H1 (cell line): Measurements from ENCODE around the gene TMIGD1. TPM values are rescaled to one million over a fixed set of nuclear protein-coding genes. Genes with fewer than 3 reads are reported as not detected.

Source experiments
- CTCF ChIA-PET: fragments of 300-600 bp; sonication (Branson Sonifier 250); formaldehyde crosslinking; loops from one replicate; lab custom pipeline; 2021; ENCODE audit not compliant: partially characterized antibody; lab: Charles Lee
- POLR2A ChIA-PET: fragments of 300-600 bp; sonication (Branson Sonifier 250); formaldehyde crosslinking; loops from one replicate; lab custom pipeline; 2021; ENCODE audit warnings: inconsistent platforms; ENCODE audit not compliant: partially characterized antibody; lab: Charles Lee
- DNase-seq, 2 experiments: peaks; one replicate each; pipeline versions ENCODE4 v3.0.0 to v3.0.0-alpha.2; 2010 to 2022; ENCODE audit warnings: low spot score in 2 of 2, low read depth in 1 of 2, mixed read lengths in 1 of 2
- FAIRE-seq: peaks from 2 replicates; lab custom pipeline; 2011; peaks lifted over from hg19 to GRCh38; lab: Jason Lieb, UNC
- H2AFZ ChIP-seq: 2 replicates; pipeline ENCODE4 v1.8.1; 2012; ENCODE audit warnings: low read length, inconsistent platforms
- H2AK5ac ChIP-seq: 2 replicates; pipeline ENCODE4 v1.6.1; 2013; ENCODE audit warnings: low read depth, low read length
- H2BK120ac ChIP-seq: replicated peaks from 2 replicates; pipeline ENCODE3; 2013; ENCODE audit warnings: low read depth, low read length, inconsistent platforms
- H2BK12ac ChIP-seq: 2 replicates; pipeline ENCODE4 v1.6.1; 2013; ENCODE audit warnings: low read depth, low read length
- H2BK15ac ChIP-seq: 2 replicates; pipeline ENCODE4 v1.6.1; 2013; ENCODE audit warnings: low read length
- H2BK20ac ChIP-seq: 2 replicates; pipeline ENCODE4 v1.6.1; 2013; ENCODE audit warnings: low read length
- H2BK5ac ChIP-seq: 2 replicates; pipeline ENCODE4 v1.6.1; 2013; ENCODE audit warnings: low read depth, low read length
- H3K14ac ChIP-seq: 2 replicates; pipeline ENCODE4 v1.6.1; 2013; ENCODE audit warnings: inconsistent platforms; ENCODE audit not compliant: insufficient read length
- H3K18ac ChIP-seq: 2 replicates; pipeline ENCODE4 v1.6.1; 2013; ENCODE audit warnings: low read length; ENCODE audit errors: extremely low read depth
- H3K23ac ChIP-seq: 2 replicates; pipeline ENCODE4 v1.6.1; 2013; ENCODE audit warnings: inconsistent platforms; ENCODE audit not compliant: insufficient read length
- H3K23me2 ChIP-seq: 2 replicates; pipeline ENCODE4 v1.6.1; 2013; ENCODE audit warnings: low read depth, low read length
- H3K27ac ChIP-seq: 2 replicates; pipeline ENCODE4 v1.6.1; 2011; ENCODE audit warnings: low read depth, low read length, inconsistent platforms
- H3K27me3 ChIP-seq, 4 experiments: replicated peaks in 1 of 4; 1 replicate in 1 of 4; 2 replicates in 3 of 4; pipeline versions ENCODE4 v1.6.1 to v1.8.1; 2011 to 2013; ENCODE audit warnings: low read length in 3 of 4, mild to moderate bottlenecking in 3 of 4, inconsistent platforms in 2 of 4, mixed read lengths in 2 of 4, moderate library complexity in 1 of 4; ENCODE audit not compliant: control insufficient read depth in 3 of 4, insufficient read depth in 3 of 4; ENCODE audit errors: extremely low read depth in 1 of 4
- H3K36me3 ChIP-seq, 4 experiments: 2 replicates each; pipeline versions ENCODE4 v1.6.1 to v1.8.1; 2011 to 2013; ENCODE audit warnings: mild to moderate bottlenecking in 4 of 4, low read length in 3 of 4, moderate library complexity in 2 of 4, control low read depth in 1 of 4, inconsistent platforms in 1 of 4; ENCODE audit not compliant: insufficient read depth in 4 of 4, control insufficient read depth in 2 of 4
- H3K4ac ChIP-seq: replicated peaks from 2 replicates; pipeline ENCODE3; 2013; ENCODE audit warnings: low read length, low read depth, mixed read lengths, inconsistent platforms; ENCODE audit not compliant: insufficient read length
- H3K4me1 ChIP-seq, 4 experiments: replicated peaks in 1 of 4; 1 replicate in 1 of 4; 2 replicates in 3 of 4; pipeline versions ENCODE4 v1.6.1 to v1.8.1; 2011 to 2013; ENCODE audit warnings: low read length in 3 of 4, inconsistent platforms in 2 of 4, mixed read lengths in 1 of 4; ENCODE audit not compliant: insufficient read depth in 4 of 4, control insufficient read depth in 3 of 4
- H3K4me2 ChIP-seq, 2 experiments: 2 replicates each; pipeline versions ENCODE4 v1.6.1 to v1.8.1; 2011 to 2013; ENCODE audit warnings: low read depth in 2 of 2, low read length in 2 of 2, control low read depth in 1 of 2, inconsistent platforms in 1 of 2, mild to moderate bottlenecking in 1 of 2; ENCODE audit not compliant: insufficient read depth in 1 of 2
- H3K4me3 ChIP-seq, 4 experiments: fragments of 200-600, 300-600 bp in 1 of 4; sonication (generic), shearing (Covaris generic), sonication (Bioruptor Twin) in 1 of 4; 2 replicates each; pipeline versions ENCODE4 v1.5.1 to v1.8.1; 2011 to 2016; ENCODE audit warnings: low read length in 4 of 4, low read depth in 3 of 4, control low read depth in 2 of 4, inconsistent platforms in 2 of 4, mild to moderate bottlenecking in 2 of 4, mixed read lengths in 1 of 4, moderate library complexity in 1 of 4; ENCODE audit not compliant: insufficient read depth in 2 of 4; ENCODE audit errors: extremely low read depth in 1 of 4
- H3K56ac ChIP-seq: replicated peaks from 2 replicates; pipeline ENCODE3; 2013; ENCODE audit warnings: low read depth, mild to moderate bottlenecking, mixed read lengths, low read length, inconsistent platforms; ENCODE audit not compliant: insufficient read length
- H3K79me1 ChIP-seq: 2 replicates; pipeline ENCODE4 v1.6.1; 2013; ENCODE audit warnings: low read depth, low read length, control low read depth
- H3K79me2 ChIP-seq, 2 experiments: 2 replicates each; pipeline versions ENCODE4 v1.6.1 to v1.8.1; 2012 to 2013; ENCODE audit warnings: low read length in 2 of 2, mild to moderate bottlenecking in 2 of 2, inconsistent platforms in 1 of 2; ENCODE audit not compliant: insufficient read depth in 2 of 2, control insufficient read depth in 1 of 2
- H3K9ac ChIP-seq, 4 experiments: replicated peaks in 1 of 4; 1 replicate in 1 of 4; 2 replicates in 3 of 4; pipeline versions ENCODE4 v1.6.1 to v1.8.1; 2011 to 2013; ENCODE audit warnings: low read depth in 3 of 4, low read length in 3 of 4, control low read depth in 2 of 4, mild to moderate bottlenecking in 2 of 4, moderate library complexity in 2 of 4, inconsistent platforms in 1 of 4; ENCODE audit errors: extremely low read depth in 1 of 4
- H3K9me3 ChIP-seq, 2 experiments: 2 replicates each; pipeline versions ENCODE4 v1.6.1 to v1.8.1; 2012 to 2013; ENCODE audit warnings: mild to moderate bottlenecking in 2 of 2, moderate library complexity in 2 of 2, control low read depth in 1 of 2, inconsistent platforms in 1 of 2, low read depth in 1 of 2, low read length in 1 of 2, mixed read lengths in 1 of 2; ENCODE audit not compliant: insufficient read depth in 2 of 2
- H4K20me1 ChIP-seq, 2 experiments: replicated peaks in 1 of 2; 2 replicates each; pipeline versions ENCODE3 to v1.8.1; 2011 to 2013; ENCODE audit warnings: inconsistent platforms in 2 of 2, low read length in 2 of 2, mild to moderate bottlenecking in 1 of 2; ENCODE audit not compliant: insufficient read depth in 2 of 2, control insufficient read depth in 1 of 2
- H4K5ac ChIP-seq: 2 replicates; pipeline ENCODE4 v1.6.1; 2013; ENCODE audit warnings: low read length, low read depth, mixed read lengths, inconsistent platforms; ENCODE audit not compliant: insufficient read length
- H4K8ac ChIP-seq: 2 replicates; pipeline ENCODE4 v1.8.0; 2013; ENCODE audit warnings: mild to moderate bottlenecking, moderate library complexity, low read length, inconsistent platforms; ENCODE audit not compliant: insufficient read depth; ENCODE audit errors: extremely low read depth
- H4K91ac ChIP-seq: replicated peaks from 2 replicates; pipeline ENCODE3; 2013; ENCODE audit warnings: low read length, mixed read lengths, inconsistent platforms; ENCODE audit not compliant: insufficient read length
- BACH1 ChIP-seq: IDR thresholded peaks from 2 replicates; pipeline ENCODE4 v1.6.1; 2012; ENCODE audit warnings: low read length, improper control_type of control experiment
- BCL11A ChIP-seq, 2 experiments: IDR thresholded peaks; one replicate each; pipeline ENCODE4 v1.6.1; 2011; ENCODE audit warnings: low read depth in 2 of 2, low read length in 2 of 2, mild to moderate bottlenecking in 2 of 2
- BRCA1 ChIP-seq: IDR thresholded peaks from 2 replicates; pipeline ENCODE4 v1.6.1; 2012; ENCODE audit warnings: low read depth, low read length, improper control_type of control experiment
- CBX5 ChIP-seq: fragments of 300-800, 300-1000 bp; sonication (generic); IDR thresholded peaks from 2 replicates; pipeline ENCODE4 v1.7.1; 2016; ENCODE audit warnings: antibody characterized with exemption, low read length, low read depth
- CHD1 ChIP-seq: IDR thresholded peaks from 2 replicates; pipeline ENCODE4 v1.6.1; 2012; ENCODE audit warnings: low read depth, low read length, improper control_type of control experiment
- EGR1 ChIP-seq: IDR thresholded peaks from 2 replicates; pipeline ENCODE4 v1.6.1; 2011; ENCODE audit warnings: low read depth, low read length, borderline replicate concordance
- EP300 ChIP-seq, 2 experiments: IDR thresholded peaks; 1 replicate in 1 of 2; 2 replicates in 1 of 2; pipeline ENCODE4 v1.6.1; 2011 to 2012; ENCODE audit warnings: low read depth in 2 of 2, low read length in 2 of 2, mild to moderate bottlenecking in 2 of 2, borderline replicate concordance in 1 of 2, inconsistent platforms in 1 of 2, moderate library complexity in 1 of 2
- JUN ChIP-seq: IDR thresholded peaks from 2 replicates; pipeline ENCODE4 v1.6.1; 2011; ENCODE audit warnings: low read depth, mild to moderate bottlenecking, improper control_type of control experiment, low read length
- JUND ChIP-seq: IDR thresholded peaks from 2 replicates; pipeline ENCODE4 v1.6.1; 2011; ENCODE audit warnings: mild to moderate bottlenecking, improper control_type of control experiment, low read length
- KDM4A ChIP-seq: IDR thresholded peaks from one replicate; pipeline ENCODE4 v1.7.1; 2012; ENCODE audit warnings: low read depth, mild to moderate bottlenecking, moderate library complexity, low read length, inconsistent platforms; ENCODE audit not compliant: severe bottlenecking
- KDM5A ChIP-seq: fragments of 200-600 bp; IDR thresholded peaks from 2 replicates; pipeline ENCODE4 v1.7.1; 2012; ENCODE audit warnings: mild to moderate bottlenecking, low read length, inconsistent platforms, mixed read lengths
- MAX ChIP-seq: IDR thresholded peaks from 2 replicates; pipeline ENCODE4 v1.6.1; 2012; ENCODE audit warnings: inconsistent platforms
- POU5F1 ChIP-seq: IDR thresholded peaks from 2 replicates; pipeline ENCODE4 v1.6.1; 2011; ENCODE audit warnings: low read depth, mild to moderate bottlenecking, low read length, moderate library complexity
- SP4 ChIP-seq: IDR thresholded peaks from 2 replicates; pipeline ENCODE4 v1.6.1; 2012; ENCODE audit warnings: low read length, inconsistent platforms
- TAF7 ChIP-seq: optimal IDR thresholded peaks from 2 replicates; pipeline ENCODE3; 2011; ENCODE audit warnings: low read depth, mild to moderate bottlenecking, inconsistent platforms, low read length, moderate library complexity, borderline replicate concordance
- WGBS, 2 experiments: shearing (Covaris generic) in 1 of 2; methylation state at CpG; one replicate each; pipeline versions ENCODE4 v1.1.6 to v1.1.7; 2013 to 2015; ENCODE audit warnings: low lambda C conversion rate in 2 of 2, mixed read lengths in 2 of 2, inconsistent platforms in 1 of 2, low coverage in 1 of 2, missing lambda C conversion rate in 1 of 2; ENCODE audit not compliant: insufficient replicate concordance in 2 of 2, insufficient coverage in 1 of 2, insufficient read length in 1 of 2; ENCODE audit errors: extremely low coverage in 1 of 2, missing lambda C conversion rate in 1 of 2; 5-methylcytosine and 5-hydroxymethylcytosine counted together
- polyA plus RNA-seq, 7 experiments: library from polyadenylated mRNA; depleted of rRNA in 3 of 7; stranded (reverse) in 5 of 7; unstranded in 2 of 7; fragments of >200 nt in 5 of 7; fragments of 200-250 nt in 2 of 7; gene quantifications; 1 replicate in 5 of 7; 2 replicates in 1 of 7; 4 replicates in 1 of 7; pipeline versions ENCODE4 v1.2.1 to v1.2.3, GENCODE V29; 2011 to 2013; ENCODE audit warnings: missing spikeins in 2 of 7, mixed read lengths in 2 of 7
- total RNA-seq: library from RNA; stranded (reverse); fragmentation: NEBNext Ultra II Directional; extraction: Animal tissue kit (Norgen Biotek cat#: 25700); gene quantifications from 2 replicates; pipeline ENCODE4 v1.2.1, GENCODE V29; 2021

TMIGD1 gene
- total and polyA plus RNA-seq, 2 of the 8 experiments (the other 6 are each of a cell fraction or from before 2014, with no cell fraction given), result not detected

DNA sequence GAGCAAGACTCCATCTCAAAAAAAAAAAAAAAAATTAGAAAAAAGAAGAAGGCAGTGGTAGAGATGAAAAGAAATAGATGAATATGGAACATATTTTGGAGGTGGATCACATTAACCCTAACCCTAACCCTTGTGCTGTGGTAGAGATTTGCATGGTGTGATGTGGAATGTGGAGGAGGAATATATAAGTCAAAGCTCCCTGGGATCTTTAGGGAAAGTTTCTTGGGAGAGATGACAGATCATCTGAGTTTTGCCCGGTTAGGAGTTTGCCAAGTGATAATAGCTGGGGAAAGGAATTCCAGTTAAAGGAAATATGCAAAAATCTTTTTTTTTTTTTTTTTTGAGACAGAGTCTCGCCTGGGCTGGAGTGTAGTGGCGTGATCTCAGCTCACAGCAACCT, 29.1 kb downstream of the TMIGD1 start:
- H2AK5ac ChIP-seq, result no peak overlapping the region
- H3K23me2 ChIP-seq, result no peaks in the 10 kb centered on the region
- no peak overlapping the region for H3K9ac ChIP-seq
- no peak overlapping the region for H2BK12ac ChIP-seq
- H2BK5ac ChIP-seq, result no peak overlapping the region
- H2BK120ac ChIP-seq, result no peak overlapping the region
- no peak overlapping the region for H3K27ac ChIP-seq
- no peak overlapping the region for H3K23ac ChIP-seq
- DNase-seq (no peak), FAIRE-seq (no peak)
- H3K27me3 ChIP-seq, result no peaks in the 10 kb centered on the region
- no peak overlapping the region for H2BK15ac ChIP-seq
- H4K91ac ChIP-seq, result no peak overlapping the region
- no peaks in the 10 kb centered on the region for H3K9me3 ChIP-seq
- H3K4me1 ChIP-seq, result no peaks in the 10 kb centered on the region
- H2AFZ ChIP-seq, result no peak overlapping the region
- ChIA-PET POLR2A (interaction anchor here (0.6 to 1.3 kb wide), 3 partner anchors 9 to 182 kb away, joined by 3 read pairs; no protein-coding TSS in a partner anchor), CTCF (interaction anchor here (0.6 to 0.8 kb wide), 2 partner anchors 11 to 62 kb away, joined by 3 to 5 read pairs; no protein-coding TSS in a partner anchor)
- no peaks in the 10 kb centered on the region for H3K36me3 ChIP-seq
- no peak overlapping the region for H3K18ac ChIP-seq
- H3K4ac ChIP-seq, result no peak overlapping the region
- 91% methylated on average over 3 of the region's 3 CpGs; no CpG with 5 or more reads in 1 of the 2 experiments for WGBS, 2 experiments
- no peaks in the 10 kb centered on the region for H3K79me2 ChIP-seq
- H4K5ac ChIP-seq, result no peak overlapping the region
- H3K4me3 ChIP-seq, result no peak overlapping the region
- H3K56ac ChIP-seq, result no peak overlapping the region
- H3K4me2 ChIP-seq, result no peak overlapping the region
- no peak overlapping the region for H2BK20ac ChIP-seq
- no peaks in the 10 kb centered on the region for H3K79me1 ChIP-seq
- H4K8ac ChIP-seq, result no peak overlapping the region
- H4K20me1 ChIP-seq, result no peaks in the 10 kb centered on the region
- H3K14ac ChIP-seq, result no peak overlapping the region
- no peak for TF ChIP-seq JUN
- no peak for TF ChIP-seq SP4
- no peak for TF ChIP-seq POU5F1
- TF ChIP-seq BACH1, result no peak
- no peak for TF ChIP-seq CBX5
- TF ChIP-seq MAX, result no peak
- TF ChIP-seq KDM4A, result no peak
- TF ChIP-seq EGR1, result no peak
- no peak for TF ChIP-seq JUND
- TF ChIP-seq BRCA1, result no peak
- no peak for TF ChIP-seq EP300 (IDR thresholded peaks at IDR 0.05; ENCODE audit: borderline replicate concordance in 1 of 2, low read depth in 2 of 2, low read length in 2 of 2)
- no peak for TF ChIP-seq BCL11A (IDR thresholded peaks at IDR 0.05; ENCODE audit: low read depth in 2 of 2, low read length in 2 of 2)
- TF ChIP-seq TAF7, result no peak
- TF ChIP-seq CHD1, result no peak
- TF ChIP-seq KDM5A, result no peak
